K562 (cell line): ENCODE measurements around the gene RSPH6A. TPM values are rescaled to one million over a fixed set of nuclear protein-coding genes. Genes with fewer than 3 reads are reported as not detected.

Source experiments
- ARNT ChIP-seq, 2 experiments: fragments of 450-650 bp; IDR thresholded peaks; 2 replicates each; pipeline ENCODE4 v1.6.1; 2016; ENCODE audit warnings: mild to moderate bottlenecking in 1 of 2
- ATF4 ChIP-seq: fragments of 450-650 bp; formaldehyde crosslinking; IDR thresholded peaks from 2 replicates; pipeline ENCODE4 v1.4.0; 2022; ENCODE audit warnings: mild to moderate bottlenecking, moderate library complexity
- CTCFL ChIP-seq: IDR thresholded peaks from 2 replicates; pipeline ENCODE4 v1.6.1; 2011; ENCODE audit warnings: borderline replicate concordance, low read depth, mild to moderate bottlenecking, moderate library complexity, low read length; ENCODE audit not compliant: insufficient read depth, poor library complexity, severe bottlenecking
- FOS ChIP-seq: IDR thresholded peaks from 3 replicates; pipeline ENCODE4 v1.6.1; 2011; ENCODE audit not compliant: insufficient read length; ENCODE audit errors: extremely low read depth
- FOXM1 ChIP-seq, 2 experiments: fragments of 450-650 bp in 1 of 2; sonication (generic) in 1 of 2; formaldehyde crosslinking in 1 of 2; IDR thresholded peaks; 2 replicates each; pipeline versions ENCODE4 v1.6.1 to v1.9.0; 2017 to 2022; ENCODE audit warnings: low read depth in 2 of 2, mild to moderate bottlenecking in 2 of 2, missing genetic modification reagents in 1 of 2, moderate library complexity in 1 of 2
- ILK ChIP-seq: fragments of 450-650 bp; IDR thresholded peaks from 2 replicates; pipeline ENCODE4 v1.6.1; 2016; ENCODE audit warnings: missing genetic modification characterization, low read depth, mild to moderate bottlenecking, missing compliant biosample characterization, moderate library complexity, borderline replicate concordance
- MIER1 ChIP-seq: fragments of 450-650 bp; IDR thresholded peaks from 2 replicates; pipeline ENCODE4 v1.6.1; 2016; ENCODE audit warnings: antibody characterized with exemption, mild to moderate bottlenecking, low read depth
- NCOA2 ChIP-seq, 2 experiments: fragments of 450-650 bp; IDR thresholded peaks; 2 replicates each; pipeline ENCODE4 v1.6.1; 2018; ENCODE audit warnings: mild to moderate bottlenecking in 2 of 2, moderate library complexity in 1 of 2; ENCODE audit not compliant: partially characterized antibody in 2 of 2
- NELFE ChIP-seq: IDR thresholded peaks from 2 replicates; pipeline ENCODE4 v1.6.1; 2011; ENCODE audit warnings: mild to moderate bottlenecking; ENCODE audit not compliant: insufficient read depth, insufficient read length
- NRF1 ChIP-seq, 2 experiments: fragments of 450-650 bp; IDR thresholded peaks in 1 of 2; conservative IDR thresholded peaks in 1 of 2; 2 replicates each; pipeline ENCODE4 v1.6.1; 2014; ENCODE audit warnings: mild to moderate bottlenecking in 2 of 2
- RAD51 ChIP-seq: fragments of 450-650 bp; IDR thresholded peaks from 2 replicates; pipeline ENCODE4 v1.7.1; 2016; ENCODE audit warnings: low read depth, mild to moderate bottlenecking, borderline replicate concordance
- RBBP5 ChIP-seq: fragments of 200-600 bp; sonication (generic); IDR thresholded peaks from 2 replicates; pipeline ENCODE4 v1.6.1; 2012; ENCODE audit warnings: borderline replicate concordance, mild to moderate bottlenecking, low read length, control low read depth, inconsistent platforms; ENCODE audit not compliant: insufficient read depth, poor library complexity, severe bottlenecking
- RNF2 ChIP-seq: sonication (generic); IDR thresholded peaks from 2 replicates; pipeline ENCODE4 v1.6.1; 2016
- TOE1 ChIP-seq, 2 experiments: fragments of 450-650 bp in 1 of 2; sonication (generic) in 1 of 2; formaldehyde crosslinking in 1 of 2; IDR thresholded peaks; 2 replicates each; pipeline versions ENCODE4 v1.7.1 to v1.8.0; 2016 to 2022; ENCODE audit warnings: borderline replicate concordance in 2 of 2, mild to moderate bottlenecking in 2 of 2, antibody characterized with exemption in 1 of 2, inconsistent platforms in 1 of 2, low read depth in 1 of 2, missing genetic modification reagents in 1 of 2, moderate library complexity in 1 of 2
- ZBTB17 ChIP-seq: fragments of 450-650 bp; formaldehyde crosslinking; IDR thresholded peaks from 2 replicates; pipeline ENCODE4 v1.4.0; 2020; ENCODE audit warnings: mild to moderate bottlenecking
- ZBTB7A ChIP-seq: IDR thresholded peaks from 2 replicates; pipeline ENCODE4 v1.6.1; 2011; ENCODE audit warnings: low read depth, mild to moderate bottlenecking, low read length, moderate library complexity, borderline replicate concordance; ENCODE audit not compliant: control insufficient read depth
- ZC3H8 ChIP-seq: fragments of 450-650 bp; IDR thresholded peaks from 2 replicates; pipeline ENCODE4 v1.6.1; 2017
- ZNF444 ChIP-seq: fragments of 250-450 bp; sonication (Bioruptor Pico); IDR thresholded peaks from 2 replicates; pipeline ENCODE4 v1.4.0; 2020; ENCODE audit warnings: mild to moderate bottlenecking, moderate library complexity
- ZNF57 ChIP-seq: fragments of 450-650 bp; formaldehyde crosslinking; IDR thresholded peaks from 2 replicates; pipeline ENCODE4 v1.4.0; 2020; ENCODE audit warnings: mild to moderate bottlenecking, moderate library complexity
- ZNF766 ChIP-seq: fragments of 200-800 bp; sonication (Bioruptor generic); conservative IDR thresholded peaks from 2 replicates; pipeline ENCODE4 v1.6.1; 2016; ENCODE audit warnings: missing genetic modification characterization, missing compliant biosample characterization
- polyA plus RNA-seq, 8 experiments: library from polyadenylated mRNA; depleted of rRNA in 4 of 8; stranded (reverse) in 5 of 8; unstranded in 3 of 8; fragments of >200 nt; fragmentation: Nextera tagmentation in 2 of 8; fragmentation: Illumina TruSeq in 1 of 8; extraction: Ambion mirVana in 2 of 8; extraction: Trizol in 1 of 8; gene quantifications; 2 replicates each; pipeline versions ENCODE4 v1.2.1 to v1.2.3, GENCODE V29; 2011 to 2014; ENCODE audit warnings: inconsistent platforms in 1 of 8, missing spikeins in 1 of 8
- total RNA-seq, 7 experiments: library from RNA; depleted of rRNA in 6 of 7; stranded (reverse); fragments of >200 nt in 6 of 7; fragmentation: Illumina TruSeq in 2 of 7; extraction: Trizol in 2 of 7; gene quantifications; 2 replicates each; pipeline versions ENCODE4 v1.2.1 to v1.2.3, GENCODE V29; 2011 to 2021; ENCODE audit warnings: low replicate concordance in 1 of 7
- TF ChIP-seq, protein P1 (sequence below): fragments of 450-650 bp; IDR thresholded peaks from 2 replicates; pipeline ENCODE4 v1.7.1; 2018; ENCODE audit warnings: mild to moderate bottlenecking, low read depth; ENCODE audit not compliant: partially characterized antibody

RSPH6A gene
- total and polyA plus RNA-seq, 9 of the 15 experiments (the other 6 are each of a cell fraction or from before 2014, with no cell fraction given), result 0.03 to 0.15 (median 0.07) TPM; not detected in 5

DNA sequence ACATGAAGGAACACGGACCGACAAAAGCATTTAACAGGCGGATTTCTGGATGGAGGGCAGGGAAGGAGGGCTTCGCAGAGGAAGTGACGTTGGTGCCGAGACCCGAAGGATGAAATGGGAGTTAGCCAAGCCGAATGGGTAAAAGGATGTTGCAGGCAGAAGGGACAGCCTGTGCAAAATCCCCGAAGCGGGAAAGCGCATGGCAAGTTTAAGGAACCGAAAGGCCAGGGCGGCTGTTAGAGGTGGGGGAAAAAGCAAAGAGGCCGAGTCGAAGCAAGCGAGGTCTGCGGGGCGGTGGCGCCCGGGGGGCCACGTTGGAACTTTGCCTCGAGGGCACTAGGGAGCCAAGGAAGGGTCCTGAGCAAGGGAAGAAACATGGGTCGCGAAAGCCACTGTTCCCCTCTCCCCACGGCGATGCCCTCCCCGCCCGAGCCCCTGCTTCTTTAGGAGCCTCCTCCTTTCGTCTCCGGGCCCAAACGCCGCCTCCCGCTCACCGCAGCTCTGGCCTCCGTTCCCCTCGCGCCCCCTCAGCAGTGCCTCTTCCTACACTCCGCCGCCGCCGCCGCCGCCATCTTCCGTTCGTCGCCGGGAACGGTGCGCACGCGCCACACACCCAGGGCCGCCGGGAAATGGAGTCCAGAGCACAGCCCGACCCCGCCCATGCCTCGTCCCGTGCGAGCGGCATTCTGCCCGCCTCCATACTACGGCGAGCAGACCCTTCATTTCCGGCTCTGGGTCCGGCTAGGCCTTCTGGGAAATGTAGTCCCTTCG is 47.6 kb upstream of the RSPH6A start, which contains the start of gene SYMPK (continued):
- TF ChIP-seq RAD51 (peak; percentile 70; the same call in 1 of the 2 replicates), RNF2 (no peak), ARNT (IDR thresholded peaks at IDR 0.05) (0 out of 4 replicates have a peak, but pooled peaks of 1 of the 2 experiments have one; percentile 46), NRF1 (conservative IDR thresholded peaks at IDR 0.05 in 1 of 2, IDR thresholded peaks at IDR 0.05 in 1 of 2) (peak; percentile 98), ZNF57 (no peak), ZNF766 (CRISPR knock-in tag) (no peak), RBBP5 (peak; percentile 33), ATF4 (CRISPR knock-in tag) (no peak), NELFE (no peak), ZNF444 (CRISPR knock-in tag) (no peak), MIER1 (peak; percentile 61; the same call in 1 of the 2 replicates), NCOA2 (IDR thresholded peaks at IDR 0.05; ENCODE audit: partially characterized antibody in 2 of 2) (no peak), TOE1 (IDR thresholded peaks at IDR 0.05; ENCODE audit: borderline replicate concordance) (peak; percentile 41; the same call in 1 of the 2 replicates), TOE1 (CRISPR knock-in tag; IDR thresholded peaks at IDR 0.05; ENCODE audit: borderline replicate concordance, low read depth) (no peak), ZBTB7A (peak; percentile 43; the same call in 1 of the 2 replicates), ZC3H8 (no peak), ZBTB17 (no peak), FOS (no peak), CTCFL (no peak), FOXM1 (IDR thresholded peaks at IDR 0.05; ENCODE audit: low read depth) (no peak), FOXM1 (CRISPR knock-in tag; IDR thresholded peaks at IDR 0.05; ENCODE audit: low read depth) (0 out of 2 replicates have a peak, but pooled peaks have one; percentile 11), ILK (tag) (no peak)
- TF ChIP-seq, protein P1, sequence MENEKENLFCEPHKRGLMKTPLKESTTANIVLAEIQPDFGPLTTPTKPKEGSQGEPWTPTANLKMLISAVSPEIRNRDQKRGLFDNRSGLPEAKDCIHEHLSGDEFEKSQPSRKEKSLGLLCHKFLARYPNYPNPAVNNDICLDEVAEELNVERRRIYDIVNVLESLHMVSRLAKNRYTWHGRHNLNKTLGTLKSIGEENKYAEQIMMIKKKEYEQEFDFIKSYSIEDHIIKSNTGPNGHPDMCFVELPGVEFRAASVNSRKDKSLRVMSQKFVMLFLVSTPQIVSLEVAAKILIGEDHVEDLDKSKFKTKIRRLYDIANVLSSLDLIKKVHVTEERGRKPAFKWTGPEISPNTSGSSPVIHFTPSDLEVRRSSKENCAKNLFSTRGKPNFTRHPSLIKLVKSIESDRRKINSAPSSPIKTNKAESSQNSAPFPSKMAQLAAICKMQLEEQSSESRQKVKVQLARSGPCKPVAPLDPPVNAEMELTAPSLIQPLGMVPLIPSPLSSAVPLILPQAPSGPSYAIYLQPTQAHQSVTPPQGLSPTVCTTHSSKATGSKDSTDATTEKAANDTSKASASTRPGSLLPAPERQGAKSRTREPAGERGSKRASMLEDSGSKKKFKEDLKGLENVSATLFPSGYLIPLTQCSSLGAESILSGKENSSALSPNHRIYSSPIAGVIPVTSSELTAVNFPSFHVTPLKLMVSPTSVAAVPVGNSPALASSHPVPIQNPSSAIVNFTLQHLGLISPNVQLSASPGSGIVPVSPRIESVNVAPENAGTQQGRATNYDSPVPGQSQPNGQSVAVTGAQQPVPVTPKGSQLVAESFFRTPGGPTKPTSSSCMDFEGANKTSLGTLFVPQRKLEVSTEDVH, result peak; percentile 36
